Activated naive CD8-positive, alpha-beta T cell treated with anti-CD3 and anti-CD28 coated beads, Interleukin-2, amount 50 U/mL, for 24 hours (primary cell): Measurements from ENCODE around the gene PPM1M.
"Not testable (repeated sequence)": the region's sequence is repeated elsewhere in the genome, so short reads cannot be mapped to it uniquely, and the experiment has no call there.

Source experiments
- ATAC-seq: fragments of 150-1000 bp; cut with Tn5 transposase; one replicate; pipeline ENCODE4 v1.10.0; 2021
- DNase-seq: peaks from one replicate; pipeline ENCODE4 v3.0.0; 2021
- H3K27ac Mint-ChIP-seq: one replicate; pipeline ENCODE4 v1.8.0; 2021; ENCODE audit warnings: mild to moderate bottlenecking, mixed read lengths
- H3K27me3 Mint-ChIP-seq: one replicate; pipeline ENCODE4 v1.8.0; 2021; ENCODE audit warnings: mixed read lengths
- H3K36me3 Mint-ChIP-seq: one replicate; pipeline ENCODE4 v1.8.0; 2021; ENCODE audit warnings: low read depth, mixed read lengths
- H3K4me1 Mint-ChIP-seq: one replicate; pipeline ENCODE4 v1.8.0; 2021; ENCODE audit warnings: mixed read lengths
- H3K4me3 Mint-ChIP-seq: one replicate; pipeline ENCODE4 v1.8.0; 2021; ENCODE audit warnings: mild to moderate bottlenecking, moderate library complexity, mixed read lengths
- H3K9me3 Mint-ChIP-seq: one replicate; pipeline ENCODE4 v1.8.0; 2021; ENCODE audit warnings: mixed read lengths

Gene PPM1M

GRCh38 chr3:52256622-52257021, 11.1 kb downstream of the PPM1M start:
- Mint-ChIP-seq H3K36me3 (peaks cover 80% of the 10 kb centered on the region), H3K27me3 (peaks cover 3% of the 10 kb centered on the region), H3K4me3 (no peak overlapping the region), H3K9me3 (no peaks in the 10 kb centered on the region), H3K4me1 (peaks cover 90% of the 10 kb centered on the region), H3K27ac (peak overlapping the region; percentile 66)
- DNase-seq (no peak), ATAC-seq (no peak)

- H3K36me3 Mint-ChIP-seq: peaks cover 84% of the 10 kb centered on the region
- no peak for ATAC-seq
Measured at GRCh38 chr3:52257911-52258310, 12.4 kb downstream of the PPM1M start.

GRCh38 chr3:52259035-52259434, 13.5 kb downstream of the PPM1M start:
- ATAC-seq: no peak
- Mint-ChIP-seq H3K27me3 (no peaks in the 10 kb centered on the region), H3K27ac (peak overlapping the region; percentile 34), H3K9me3 (no peaks in the 10 kb centered on the region), H3K4me3 (no peak overlapping the region), H3K4me1 (peaks cover 90% of the 10 kb centered on the region), H3K36me3 (peaks cover 89% of the 10 kb centered on the region)
- DNase-seq: no peak

More at GRCh38 chr3:52257911-52258310, 12.4 kb downstream of the PPM1M start:
- Mint-ChIP-seq H3K4me1 (peaks cover 90% of the 10 kb centered on the region), H3K27ac (peak overlapping the region; percentile 34), H3K4me3 (no peak overlapping the region), H3K9me3 (no peaks in the 10 kb centered on the region), H3K27me3 (peaks cover 3% of the 10 kb centered on the region)
- DNase-seq: no peak

GRCh38 chr3:52259448-52259847, 13.9 kb downstream of the PPM1M start:
- Mint-ChIP-seq H3K27ac (peak overlapping the region; percentile 34), H3K9me3 (no peaks in the 10 kb centered on the region), H3K4me1 (peaks cover 90% of the 10 kb centered on the region), H3K27me3 (no peaks in the 10 kb centered on the region), H3K4me3 (no peak overlapping the region), H3K36me3 (peaks cover 90% of the 10 kb centered on the region)
- DNase-seq: no peak
- no peak for ATAC-seq

GRCh38 chr3:52262447-52262846, 16.9 kb downstream of the PPM1M start:
- ATAC-seq (no peak), DNase-seq (no peak)
- Mint-ChIP-seq H3K27me3 (no peaks in the 10 kb centered on the region), H3K36me3 (peaks cover 90% of the 10 kb centered on the region), H3K4me1 (peaks cover 83% of the 10 kb centered on the region), H3K4me3 (no peak overlapping the region), H3K27ac (peak overlapping the region; percentile 60), H3K9me3 (no peaks in the 10 kb centered on the region)

- Mint-ChIP-seq H3K27me3 (no peaks in the 10 kb centered on the region), H3K4me3 (no peak overlapping the region), H3K36me3 (peaks cover 85% of the 10 kb centered on the region), H3K27ac (peak overlapping the region; percentile 60), H3K4me1 (peaks cover 86% of the 10 kb centered on the region), H3K9me3 (no peaks in the 10 kb centered on the region)
- DNase-seq: no peak
- ATAC-seq: no peak
Measured at GRCh38 chr3:52265387-52265786, 19.8 kb downstream of the PPM1M start.

- peak; percentile 76 for ATAC-seq
- Mint-ChIP-seq H3K27ac (peak overlapping the region; percentile 87), H3K27me3 (no peaks in the 10 kb centered on the region), H3K9me3 (no peaks in the 10 kb centered on the region), H3K4me3 (peak overlapping the region; percentile 30), H3K4me1 (peaks cover 90% of the 10 kb centered on the region), H3K36me3 (peaks cover 83% of the 10 kb centered on the region)
- no peak for DNase-seq
Measured at GRCh38 chr3:52268036-52268435, 22.5 kb downstream of the PPM1M start.

GRCh38 chr3:52269776-52270175, 24.2 kb downstream of the PPM1M start:
- Mint-ChIP-seq H3K27ac (peak overlapping the region; percentile 82), H3K4me1 (peaks cover 90% of the 10 kb centered on the region), H3K36me3 (peaks cover 83% of the 10 kb centered on the region), H3K27me3 (no peaks in the 10 kb centered on the region), H3K9me3 (no peaks in the 10 kb centered on the region), H3K4me3 (peak overlapping the region; percentile 95)
- no peak for ATAC-seq
- no peak for DNase-seq

GRCh38 chr3:52270252-52270754, 24.7 kb downstream of the PPM1M start:
- peak overlapping the region; percentile 95 for H3K4me3 Mint-ChIP-seq
- no peaks in the 10 kb centered on the region for H3K9me3 Mint-ChIP-seq
- peaks cover 84% of the 10 kb centered on the region for H3K36me3 Mint-ChIP-seq
- H3K4me1 Mint-ChIP-seq: peaks cover 92% of the 10 kb centered on the region
- peak overlapping the region; percentile 82 for H3K27ac Mint-ChIP-seq
- ATAC-seq (no peak), DNase-seq (no peak)
- H3K27me3 Mint-ChIP-seq: no peaks in the 10 kb centered on the region

GRCh38 chr3:52272172-52272571, 26.6 kb downstream of the PPM1M start:
- not testable (repeated sequence) for ATAC-seq, H3K27me3 Mint-ChIP-seq
- H3K36me3 Mint-ChIP-seq: peaks cover 86% of the 10 kb centered on the region

GRCh38 chr3:52272831-52273230, 27.3 kb downstream of the PPM1M start:
- ATAC-seq: peak; percentile 42
- Mint-ChIP-seq H3K27ac (peak overlapping the region; percentile 91), H3K9me3 (no peaks in the 10 kb centered on the region), H3K4me3 (peak overlapping the region; percentile 95), H3K36me3 (peaks cover 86% of the 10 kb centered on the region), H3K27me3 (no peaks in the 10 kb centered on the region), H3K4me1 (peaks cover 91% of the 10 kb centered on the region)
- no peak for DNase-seq

More at GRCh38 chr3:52272172-52272571, 26.6 kb downstream of the PPM1M start:
- Mint-ChIP-seq H3K4me3 (peak overlapping the region; percentile 95), H3K27ac (peak overlapping the region; percentile 82), H3K4me1 (peaks cover 92% of the 10 kb centered on the region)
- H3K9me3 Mint-ChIP-seq, DNase-seq: not testable (repeated sequence)

GRCh38 chr3:52274781-52275180, 29.2 kb downstream of the PPM1M start:
- H3K9me3 Mint-ChIP-seq, H3K27me3 Mint-ChIP-seq, ATAC-seq, DNase-seq: not testable (repeated sequence)
- Mint-ChIP-seq H3K36me3 (peaks cover 75% of the 10 kb centered on the region), H3K27ac (peak overlapping the region; percentile 95), H3K4me3 (peak overlapping the region; percentile 95), H3K4me1 (peaks cover 86% of the 10 kb centered on the region)

- H3K27me3 Mint-ChIP-seq: no peaks in the 10 kb centered on the region
- peaks cover 52% of the 10 kb centered on the region for H3K36me3 Mint-ChIP-seq
- ATAC-seq (peak; percentile 44), DNase-seq (peak; percentile 87)
- H3K27ac Mint-ChIP-seq: peak overlapping the region; percentile 95
- peaks cover 83% of the 10 kb centered on the region for H3K4me1 Mint-ChIP-seq
- H3K9me3 Mint-ChIP-seq: no peaks in the 10 kb centered on the region
- H3K4me3 Mint-ChIP-seq: peak overlapping the region; percentile 95
Measured at GRCh38 chr3:52277071-52277964, 31.8 kb downstream of the PPM1M start.

- no peaks in the 10 kb centered on the region for H3K27me3 Mint-ChIP-seq
- DNase-seq: peak; percentile 70
- H3K4me1 Mint-ChIP-seq: peaks cover 83% of the 10 kb centered on the region
- no peaks in the 10 kb centered on the region for H3K9me3 Mint-ChIP-seq
- peak overlapping the region; percentile 95 for H3K27ac Mint-ChIP-seq
- peak overlapping the region; percentile 95 for H3K4me3 Mint-ChIP-seq
- peak; percentile 41 for ATAC-seq
- peaks cover 46% of the 10 kb centered on the region for H3K36me3 Mint-ChIP-seq
Measured at GRCh38 chr3:52277972-52278509, 32.5 kb downstream of the PPM1M start.
